Coronary artery (tissue), 2 donors: ENCODE results near the gene TMEM95.

Experiments
- DNase-seq: peaks from one replicate; pipeline ENCODE4 v3.0.0-alpha.2; 2017; ENCODE audit warnings: low spot score
- H3K27ac ChIP-seq, 2 donors: fragments of 200-600 bp; sonication (generic); one replicate each; pipeline ENCODE4 v1.5.1; 2016 to 2019
- H3K4me3 ChIP-seq: fragments of 200-600 bp; sonication (generic); 2 replicates; pipeline ENCODE4 v1.5.1; 2016; ENCODE audit warnings: mild to moderate bottlenecking, moderate library complexity
- CTCF ChIP-seq: fragments of 200-600 bp; sonication (generic); IDR thresholded peaks from one replicate; pipeline ENCODE4 v1.5.1; 2019; ENCODE audit warnings: antibody characterized with exemption

The TMEM95 gene

DNA sequence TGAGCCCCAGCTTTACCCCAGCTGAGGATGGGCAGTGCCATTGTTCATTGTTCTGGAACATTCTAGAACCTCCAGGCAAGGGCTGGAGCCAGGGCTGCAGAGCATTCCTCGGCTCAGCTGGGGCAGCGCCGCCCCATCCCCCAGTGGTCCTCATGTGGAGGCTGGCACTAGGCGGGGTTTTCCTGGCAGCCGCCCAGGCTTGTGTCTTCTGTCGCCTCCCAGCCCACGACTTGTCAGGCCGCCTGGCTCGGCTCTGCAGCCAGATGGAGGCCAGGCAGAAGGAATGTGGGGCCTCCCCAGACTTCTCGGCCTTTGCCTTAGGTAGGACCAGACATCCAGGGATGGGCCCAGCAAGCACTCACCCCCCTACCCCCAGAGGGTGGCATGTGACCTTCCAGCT lies at the start of gene TMEM95:
TSS of gene TMEM95 (plus strand) at position 104 of the 400 bp plus-strand sequence. CDS start at position 153, 49 bp downstream.
- TF ChIP-seq CTCF, result no peak
- no peak for DNase-seq
- peak within 1 kb of the TSS; percentile 19 for H3K4me3 ChIP-seq
- peak within 1 kb of the TSS in 1 of 2 donors; percentile 42 for H3K27ac ChIP-seq

DNA sequence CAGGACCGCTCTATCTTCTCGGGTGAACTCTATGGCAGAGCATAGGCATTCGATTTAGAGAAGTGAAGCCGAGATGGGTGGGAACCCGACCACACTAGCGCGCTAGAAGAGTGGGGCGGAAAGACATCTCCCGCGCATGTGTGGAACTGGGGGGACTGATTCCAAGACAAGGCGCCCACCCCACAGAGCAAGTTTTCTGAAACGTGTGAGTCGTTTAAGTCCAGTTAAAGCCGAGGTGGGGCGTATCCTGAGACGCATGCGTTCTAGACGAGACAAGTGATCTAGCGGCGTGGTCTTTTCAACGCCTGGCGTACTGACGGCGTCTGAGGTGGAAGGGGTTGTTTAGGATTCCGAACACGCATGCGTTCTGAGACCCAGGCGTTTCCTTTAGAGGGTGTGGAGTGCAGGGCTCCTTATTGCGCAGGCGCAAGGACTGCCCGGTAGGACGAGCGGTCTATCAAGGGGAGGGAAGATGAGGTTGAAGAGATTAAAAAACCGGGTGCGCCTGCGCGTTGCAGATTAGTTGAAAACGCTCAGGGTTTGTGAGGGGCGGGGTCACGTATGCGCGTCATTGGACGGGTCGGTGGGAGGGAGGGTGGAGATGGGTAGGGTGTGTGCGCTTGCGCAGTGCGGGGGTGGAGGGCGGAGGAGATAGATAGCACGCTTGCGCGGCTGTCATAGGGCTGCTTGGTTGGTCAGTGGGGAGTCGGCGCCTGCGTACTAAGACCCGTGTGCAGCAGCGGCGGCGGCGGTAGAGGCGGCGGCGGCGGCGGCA lies 47.9 kb upstream of the TMEM95 start, which contains the start of gene EIF5A:
TSS of gene EIF5A (plus strand) at position 718 of the 775 bp plus-strand sequence. CDS start 2,008 bp downstream, outside the sequence.
- peak; percentile 99 for DNase-seq
- Histone ChIP-seq H3K27ac (peak within 1 kb of the TSS; percentile 99), H3K4me3 (peak within 1 kb of the TSS; percentile 92)
- no peak for TF ChIP-seq CTCF

GRCh38 chr17:7307686-7308624 lies 47.0 kb upstream of the TMEM95 start:
- no peak for DNase-seq
- no peak for TF ChIP-seq CTCF
- Histone ChIP-seq H3K4me3 (peak overlapping the region; percentile 92), H3K27ac (peak overlapping the region; percentile 99)

- Histone ChIP-seq H3K4me3 (peak overlapping the region; percentile 92), H3K27ac (peak overlapping the region; percentile 99)
- DNase-seq, result peak; percentile 86
- TF ChIP-seq CTCF, result no peak
Observed at GRCh38 chr17:7308625-7309433, 46.1 kb upstream of the TMEM95 start.

DNA sequence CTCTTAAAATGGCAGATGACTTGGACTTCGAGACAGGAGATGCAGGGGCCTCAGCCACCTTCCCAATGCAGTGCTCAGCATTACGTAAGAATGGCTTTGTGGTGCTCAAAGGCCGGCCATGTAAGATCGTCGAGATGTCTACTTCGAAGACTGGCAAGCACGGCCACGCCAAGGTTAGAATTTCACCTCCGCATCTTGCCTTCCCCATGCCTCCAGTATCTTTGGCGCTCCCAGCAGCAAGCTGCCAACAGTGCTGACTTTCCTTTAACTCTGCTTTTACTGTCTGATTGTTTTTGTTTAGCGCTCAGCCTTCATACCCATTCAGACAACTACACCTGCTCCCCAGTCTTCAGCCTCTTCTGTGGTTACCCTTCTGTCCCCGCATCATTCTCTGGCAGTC lies 45.3 kb upstream of the TMEM95 start:
- peak overlapping the region; percentile 92 for H3K4me3 ChIP-seq
- peak overlapping the region in 1 of 2 donors; percentile 99 for H3K27ac ChIP-seq

More for the DNA sequence above, 45.3 kb upstream of the TMEM95 start:
- no peak for TF ChIP-seq CTCF
- DNase-seq, result no peak
